Lung (tissue), 12 donors: ENCODE results near the gene APBB1. TPM values are rescaled to one million over a fixed set of nuclear protein-coding genes. Genes with fewer than 3 reads are reported as not detected.

Experiments used
- ATAC-seq: fragments of 200-7000 bp; cut with Tn5 transposase; one replicate; pipeline ENCODE4 v1.9.1; 2020; ENCODE audit warnings: moderate number of reproducible peaks; ENCODE audit not compliant: insufficient read depth, low FRiP score
- DNase-seq, 3 donors: peaks; one replicate each; pipeline ENCODE4 v3.0.0-alpha.2; 2013 to 2017
- H3K27ac ChIP-seq, 2 donors: one replicate each; pipeline ENCODE4 v1.5.1; 2013; ENCODE audit warnings: mild to moderate bottlenecking in 2 of 2, moderate library complexity in 2 of 2, control low read depth in 1 of 2, inconsistent platforms in 1 of 2, low read depth in 1 of 2, low read length in 1 of 2
- H3K27me3 ChIP-seq, 3 donors: one replicate each; pipeline ENCODE4 v1.5.1; 2013; ENCODE audit warnings: low read length in 2 of 3; ENCODE audit not compliant: control insufficient read depth in 3 of 3, insufficient read depth in 3 of 3
- H3K36me3 ChIP-seq, 4 donors: one replicate each; pipeline ENCODE4 v1.5.1; 2013; ENCODE audit warnings: low read length in 4 of 4, mild to moderate bottlenecking in 1 of 4, moderate library complexity in 1 of 4; ENCODE audit not compliant: control insufficient read depth in 4 of 4, insufficient read depth in 4 of 4
- H3K4me1 ChIP-seq, 5 donors: one replicate each; pipeline ENCODE4 v1.5.1; 2013; ENCODE audit warnings: low read length in 5 of 5, mild to moderate bottlenecking in 2 of 5, moderate library complexity in 1 of 5; ENCODE audit not compliant: control insufficient read depth in 5 of 5, insufficient read depth in 5 of 5
- H3K4me3 ChIP-seq: one replicate; pipeline ENCODE4 v1.5.1; 2013; ENCODE audit warnings: mild to moderate bottlenecking, control low read depth, moderate library complexity
- H3K9ac ChIP-seq, 2 donors: one replicate each; pipeline ENCODE4 v1.5.1; 2013; ENCODE audit warnings: low read length in 2 of 2, control low read depth in 1 of 2; ENCODE audit not compliant: insufficient read depth in 1 of 2
- H3K9me3 ChIP-seq, 4 donors: one replicate each; pipeline ENCODE4 v1.5.1; 2013; ENCODE audit warnings: low read length in 3 of 4, mild to moderate bottlenecking in 1 of 4, moderate library complexity in 1 of 4; ENCODE audit not compliant: control insufficient read depth in 4 of 4, insufficient read depth in 3 of 4
- CTCF ChIP-seq: IDR thresholded peaks from 2 replicates; pipeline ENCODE4 v1.5.1; 2012; ENCODE audit warnings: mild to moderate bottlenecking; ENCODE audit errors: control extremely low read depth, extremely low read depth
- WGBS, 2 donors: extraction: QIAGEN DNeasy Blood & Tissue Kit; methylation state at CpG; one replicate each; pipeline ENCODE4 v1.1.7; 2013; 5-methylcytosine and 5-hydroxymethylcytosine counted together
- polyA plus RNA-seq, 2 donors: library from polyadenylated mRNA; stranded (reverse); fragments of 200-250 nt; gene quantifications; one replicate each; pipeline ENCODE4 v1.2.1, GENCODE V29; 2013
- total RNA-seq, 2 donors: library from RNA; depleted of rRNA in 1 of 2; stranded (reverse); fragments of >200 nt in 1 of 2; gene quantifications; one replicate each; pipeline ENCODE4 v1.2.1, GENCODE V29; 2014 to 2021
- donor health status: control.
- donor health status: control.
- donor health status: Bipolar disorder and iron deficiency.
- donor health status: healthy.
- donor health status: DM: yes; HTN: yes; CAD: no.

APBB1 gene
- total and polyA plus RNA-seq, 4 donors = 18.8 to 42.0 (median 30.6) TPM

DNA sequence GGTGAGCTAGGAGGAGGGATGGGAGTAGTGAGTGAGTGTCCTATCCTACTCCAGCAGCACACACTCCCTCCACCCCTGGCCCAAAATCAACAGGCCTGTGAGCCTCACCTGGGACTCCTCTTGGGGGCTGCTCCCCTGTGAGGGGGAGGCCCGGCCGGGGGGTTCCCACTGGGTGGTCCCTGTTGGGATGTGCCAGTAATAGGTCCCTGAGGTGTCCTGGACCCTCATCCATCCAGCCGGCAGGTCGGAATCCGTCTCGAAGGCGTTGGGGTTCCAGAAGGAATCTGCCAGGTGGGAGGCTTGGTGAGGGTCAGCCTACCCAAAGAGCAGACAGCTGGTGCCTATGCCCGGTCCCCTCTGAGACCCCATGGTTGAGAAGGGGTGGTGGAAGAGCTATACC, 15.4 kb downstream of the APBB1 start:
- Histone ChIP-seq H3K9ac (no peak overlapping the region), H3K27ac (no peak overlapping the region), H3K36me3 (peaks cover 5 to 13% (median 8%) of the 10 kb centered on the region in 4 donors), H3K4me3 (no peak overlapping the region), H3K9me3 (no peaks in the 10 kb centered on the region), H3K4me1 (peaks cover 0 to 2% (median 0%) of the 10 kb centered on the region in 5 donors), H3K27me3 (no peaks in the 10 kb centered on the region)
- TF ChIP-seq CTCF = no peak
- no peak for ATAC-seq
- WGBS, 2 donors = 94% methylated on average over 8 of the region's 8 CpGs
- DNase-seq = no peak

- Histone ChIP-seq H3K27ac (no peak overlapping the region), H3K4me1 (peaks cover 0 to 6% (median 4%) of the 10 kb centered on the region in 5 donors), H3K9ac (no peak overlapping the region), H3K36me3 (peaks cover 5 to 15% (median 9%) of the 10 kb centered on the region in 4 donors), H3K9me3 (no peaks in the 10 kb centered on the region), H3K27me3 (no peaks in the 10 kb centered on the region), H3K4me3 (no peak overlapping the region)
- WGBS, 2 donors = 42 to 64% methylated on average over 7 of the region's 7 CpGs
- no peak for ATAC-seq
- TF ChIP-seq CTCF = no peak
- DNase-seq = no peak
Observed at GRCh38 chr11:6402561-6402981, 16.3 kb downstream of the APBB1 start.

DNA sequence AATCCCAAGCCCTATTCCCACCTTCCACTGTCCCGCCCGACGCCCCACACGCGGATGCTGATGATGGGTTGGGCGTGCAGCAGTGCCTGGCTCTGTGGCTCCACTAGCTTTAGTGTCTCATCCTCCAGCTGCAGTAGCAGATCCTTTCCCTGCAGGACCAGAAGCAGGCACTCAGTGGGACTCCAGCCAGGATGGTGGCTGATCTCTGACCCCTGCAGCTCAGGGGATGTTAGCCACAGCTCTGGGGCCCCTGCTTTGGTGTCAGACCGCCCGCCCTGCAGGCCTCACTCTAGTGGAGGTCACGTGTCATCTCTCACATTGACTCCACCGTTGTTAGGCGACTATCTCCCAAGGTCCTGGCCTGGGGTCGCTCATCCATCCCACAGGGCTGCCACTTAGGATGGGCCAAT, 16.8 kb downstream of the APBB1 start:
- WGBS, 2 donors = 86 to 87% methylated on average over 12 of the region's 12 CpGs
- no peak for DNase-seq
- peaks cover 5 to 15% (median 9%) of the 10 kb centered on the region in 4 donors for H3K36me3 ChIP-seq
- no peak overlapping the region for H3K4me3 ChIP-seq
- no peaks in the 10 kb centered on the region for H3K27me3 ChIP-seq
- H3K27ac ChIP-seq = no peak overlapping the region
- no peaks in the 10 kb centered on the region for H3K9me3 ChIP-seq
- H3K9ac ChIP-seq = no peak overlapping the region
- no peak for TF ChIP-seq CTCF
- ATAC-seq = no peak
- peaks cover 0 to 11% (median 8%) of the 10 kb centered on the region in 5 donors for H3K4me1 ChIP-seq

DNA sequence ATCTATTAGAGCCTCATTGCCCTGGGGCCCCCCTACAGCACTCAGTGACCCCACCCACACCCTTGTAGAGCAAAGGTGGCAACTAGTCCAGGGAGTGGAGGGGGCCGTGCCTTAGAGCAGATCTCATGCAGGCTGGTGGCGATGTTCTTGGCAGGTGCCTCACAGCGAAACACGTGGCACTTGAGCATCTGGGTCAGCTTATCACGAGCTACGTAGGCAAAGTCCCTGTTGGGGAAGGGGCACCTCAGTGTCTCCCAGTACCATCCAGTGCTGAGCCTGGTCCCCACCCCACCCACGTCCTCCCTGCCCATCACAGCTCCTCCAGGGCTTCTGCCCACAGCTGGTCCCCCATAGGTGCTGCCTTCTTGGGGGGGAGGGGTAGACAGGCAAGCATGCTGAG, 17.4 kb downstream of the APBB1 start:
- Histone ChIP-seq H3K27ac (no peak overlapping the region), H3K27me3 (no peaks in the 10 kb centered on the region), H3K9ac (no peak overlapping the region), H3K4me1 (peaks cover 0 to 12% (median 8%) of the 10 kb centered on the region in 5 donors), H3K36me3 (peaks cover 5 to 15% (median 11%) of the 10 kb centered on the region in 4 donors), H3K9me3 (no peaks in the 10 kb centered on the region), H3K4me3 (no peak overlapping the region)
- no peak for TF ChIP-seq CTCF
- DNase-seq (no peak), ATAC-seq (no peak)
- 92 to 96% methylated on average over 7 of the region's 7 CpGs for WGBS, 2 donors
